Raji (cell line): ENCODE results near the gene SKP1.
A peak's percentile ranks its signal among the peaks of the same experiment; 100 is the strongest.

Experiments
- POLR2A ChIP-seq: IDR thresholded peaks from 2 replicates; pipeline ENCODE4 v1.6.1; 2011; ENCODE audit warnings: low read depth, low read length, control low read depth; ENCODE audit not compliant: insufficient read depth

The SKP1 gene

DNA sequence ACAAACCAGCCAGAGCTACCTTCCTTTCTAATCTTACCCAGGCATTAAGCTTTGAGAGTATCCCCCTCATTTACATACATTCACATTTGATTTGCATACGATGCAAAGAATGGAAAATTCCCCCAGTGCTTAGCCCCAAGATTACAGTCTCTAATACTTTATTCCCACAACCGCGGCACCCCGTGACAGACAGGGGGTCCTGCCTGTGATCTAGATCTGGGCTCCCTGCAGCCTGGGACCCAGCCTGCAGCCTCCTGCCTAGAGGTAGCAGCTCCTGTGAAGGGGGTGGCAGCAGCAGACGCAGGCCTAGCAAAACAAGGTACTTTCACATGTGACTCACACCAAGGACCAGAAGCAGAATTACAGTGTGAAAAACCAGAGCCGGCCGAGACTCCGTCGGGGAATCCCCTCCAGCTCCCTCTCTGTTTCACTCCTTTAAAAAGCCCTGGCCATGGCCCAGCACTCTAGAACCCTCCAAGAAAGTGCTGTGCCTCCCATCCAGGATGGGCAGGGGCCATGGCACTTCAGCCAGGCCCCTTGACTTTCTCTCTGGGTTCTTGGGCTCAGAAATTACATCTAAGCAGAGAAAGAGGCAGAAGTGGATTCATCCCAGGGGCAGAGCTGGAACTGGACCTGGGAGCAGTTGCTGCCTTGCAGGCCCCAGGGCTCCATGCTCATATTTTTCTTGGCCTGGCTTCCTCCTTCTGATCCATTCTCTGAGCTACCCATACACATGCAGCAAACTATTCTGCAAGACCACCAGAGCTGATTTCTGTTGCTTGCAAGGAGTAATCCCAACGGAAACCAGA is 76.3 kb downstream of the SKP1 start:
- TF ChIP-seq POLR2A: peak; percentile 28; the same call in 1 of the 2 replicates

DNA sequence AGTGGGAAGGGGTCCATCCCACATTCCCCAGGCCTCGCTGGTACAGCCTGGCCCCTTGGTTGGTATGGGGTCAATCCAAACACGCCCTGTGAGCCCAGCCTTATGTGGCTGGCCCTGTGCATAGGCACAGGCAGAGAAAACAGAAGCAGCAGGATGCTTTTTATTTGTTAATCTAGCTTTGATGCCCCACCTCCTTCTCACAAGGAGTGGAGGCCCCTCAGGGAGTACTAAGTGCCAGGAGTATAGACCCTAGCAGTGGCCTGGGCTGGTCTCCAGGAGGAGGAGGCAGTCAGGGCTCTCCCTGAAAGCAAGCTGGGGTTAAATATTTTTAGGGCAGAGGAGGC is 76.8 kb downstream of the SKP1 start:
- TF ChIP-seq POLR2A: no peak

DNA sequence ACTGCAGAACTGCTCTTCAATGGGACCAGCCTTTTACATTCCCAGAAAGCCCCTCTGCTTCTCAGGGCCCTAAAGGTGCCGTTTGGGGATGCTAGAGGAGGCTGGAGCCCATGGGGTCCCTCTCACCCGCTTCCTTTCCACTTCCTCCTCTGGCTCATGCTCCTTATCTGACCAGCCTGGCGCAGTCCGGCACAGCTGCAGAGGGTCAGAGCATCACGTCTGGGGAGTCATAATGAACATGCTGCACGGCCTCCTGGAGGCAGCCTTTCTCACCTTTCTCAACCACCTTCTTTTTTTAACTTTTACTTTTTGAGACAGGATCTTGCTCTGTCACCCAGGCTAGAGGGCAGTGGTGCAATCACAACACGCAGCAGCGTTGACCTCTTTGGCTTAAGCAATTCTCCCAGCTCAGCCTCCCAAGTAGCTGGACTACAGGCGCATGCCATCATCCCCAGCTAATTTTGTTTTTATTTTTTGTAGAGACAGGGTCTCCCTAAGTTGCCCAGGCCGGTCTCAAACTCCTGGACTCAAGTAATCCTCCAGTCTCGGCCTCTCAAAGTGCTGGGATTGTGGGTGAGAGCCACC is 77.4 kb downstream of the SKP1 start:
- no peak for TF ChIP-seq POLR2A
